NB4 (cell line): Measurements from ENCODE around the gene ECT2L.
A peak's percentile ranks its signal among the peaks of the same experiment; 100 is the strongest.

Source experiments
- DNase-seq: peaks from one replicate; pipeline ENCODE4 v3.0.0; 2010; ENCODE audit warnings: low read depth
- H3K4me3 ChIP-seq: one replicate; pipeline ENCODE4 v1.5.1; 2011; ENCODE audit warnings: mild to moderate bottlenecking, low read depth, low read length, moderate library complexity
- CTCF ChIP-seq: IDR thresholded peaks from one replicate; pipeline ENCODE4 v1.5.1; 2012; ENCODE audit warnings: low read depth, low read length
- MAX ChIP-seq: IDR thresholded peaks from 2 replicates; pipeline ENCODE4 v1.6.1; 2011; ENCODE audit warnings: low read depth, low read length
- MYC ChIP-seq: IDR thresholded peaks from 2 replicates; pipeline ENCODE4 v1.6.1; 2011; ENCODE audit warnings: low read depth, low read length
- POLR2A ChIP-seq: IDR thresholded peaks from 2 replicates; pipeline ENCODE4 v1.6.1; 2011; ENCODE audit warnings: mild to moderate bottlenecking; ENCODE audit not compliant: insufficient read length; ENCODE audit errors: extremely low read depth

Gene ECT2L

GRCh38 chr6:138782243-138782642, 13.6 kb upstream of the ECT2L start:
- no peak for DNase-seq
- no peak overlapping the region for H3K4me3 ChIP-seq
- TF ChIP-seq CTCF, result no peak
- no peak for TF ChIP-seq POLR2A

- no peak for TF ChIP-seq MYC
- TF ChIP-seq POLR2A, result no peak
- TF ChIP-seq CTCF, result no peak
- no peak for TF ChIP-seq MAX
- no peak overlapping the region for H3K4me3 ChIP-seq
- DNase-seq, result no peak
These were observed 10.8 kb upstream of the ECT2L start for GRCh38 chr6:138785079-138785478.

GRCh38 chr6:138785980-138786379, 9.9 kb upstream of the ECT2L start:
- DNase-seq, result no peak
- TF ChIP-seq MYC (no peak), CTCF (no peak), POLR2A (no peak)
- H3K4me3 ChIP-seq, result no peak overlapping the region

- H3K4me3 ChIP-seq, result no peak overlapping the region
- peak; percentile 31 for DNase-seq
- TF ChIP-seq POLR2A, result no peak
- no peak for TF ChIP-seq MAX
- TF ChIP-seq MYC, result no peak
- TF ChIP-seq CTCF, result no peak
These were observed 8.7 kb upstream of the ECT2L start for GRCh38 chr6:138787138-138787537.

- DNase-seq, result no peak
- H3K4me3 ChIP-seq, result no peak overlapping the region
- TF ChIP-seq MYC (no peak), MAX (no peak), CTCF (no peak), POLR2A (no peak)
These were observed 884 bp downstream of the ECT2L start for GRCh38 chr6:138796771-138797170.

- no peak for DNase-seq
- TF ChIP-seq MAX (no peak), MYC (no peak), POLR2A (no peak), CTCF (no peak)
- H3K4me3 ChIP-seq, result no peak overlapping the region
These were observed 2.0 kb downstream of the ECT2L start for GRCh38 chr6:138797806-138798446.
